GM19239 (cell line): Measurements from ENCODE around the gene CFH.
"Not testable (repeated sequence)": the region's sequence is repeated elsewhere in the genome, so short reads cannot be mapped to it uniquely, and the experiment has no call there.

ENCODE experiments used
- DNase-seq: peaks from one replicate; pipeline ENCODE4 v3.0.0; 2011; ENCODE audit warnings: low spot score; ENCODE audit not compliant: insufficient read length
- FAIRE-seq: peaks from 2 replicates; lab custom pipeline; 2011; peaks lifted over from hg19 to GRCh38; lab: Jason Lieb, UNC

The CFH gene

DNA sequence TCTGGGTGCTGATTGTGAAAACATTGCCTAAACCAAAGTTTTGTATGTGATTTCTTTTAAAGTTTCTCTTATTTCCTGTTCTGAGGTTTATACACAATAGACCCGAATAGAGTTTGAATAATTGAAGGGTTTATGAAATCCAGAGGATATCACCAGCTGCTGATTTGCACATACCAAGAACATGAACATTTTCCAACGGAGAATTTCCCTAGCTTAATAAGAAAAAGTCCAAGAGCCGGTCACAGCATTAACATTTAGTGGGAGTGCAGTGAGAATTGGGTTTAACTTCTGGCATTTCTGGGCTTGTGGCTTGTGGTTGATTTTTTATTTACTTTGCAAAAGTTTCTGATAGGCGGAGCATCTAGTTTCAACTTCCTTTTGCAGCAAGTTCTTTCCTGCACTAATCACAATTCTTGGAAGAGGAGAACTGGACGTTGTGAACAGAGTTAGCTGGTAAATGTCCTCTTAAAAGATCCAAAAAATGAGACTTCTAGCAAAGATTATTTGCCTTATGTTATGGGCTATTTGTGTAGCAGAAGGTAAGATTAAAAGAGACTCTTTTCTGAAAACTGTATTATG is at the start of gene CFH:
TSS of gene CFH (plus strand) at position 407 of the 579 bp plus-strand sequence. CDS start at position 482, 75 bp downstream.
- DNase-seq: no peak
- no peak for FAIRE-seq

DNA sequence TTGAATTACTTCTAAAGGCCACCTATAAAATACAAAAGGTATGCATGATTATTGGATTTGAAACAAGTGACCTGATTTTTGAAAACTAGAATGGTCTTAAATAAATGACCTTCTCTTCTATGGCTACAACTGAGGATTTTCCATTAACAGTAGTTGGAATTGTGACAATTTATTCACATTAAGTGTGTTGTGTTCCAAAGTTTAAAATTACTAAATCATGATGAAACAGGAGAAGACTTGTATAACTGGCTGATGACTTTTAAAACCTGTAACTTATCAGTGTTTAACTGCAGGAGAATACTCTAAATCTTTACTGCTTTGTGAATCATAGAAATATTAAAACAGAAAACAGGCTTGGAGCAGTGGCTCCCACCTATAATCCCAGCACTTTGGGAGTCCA is 48.2 kb upstream of the CFH start:
- FAIRE-seq: no peak

DNA sequence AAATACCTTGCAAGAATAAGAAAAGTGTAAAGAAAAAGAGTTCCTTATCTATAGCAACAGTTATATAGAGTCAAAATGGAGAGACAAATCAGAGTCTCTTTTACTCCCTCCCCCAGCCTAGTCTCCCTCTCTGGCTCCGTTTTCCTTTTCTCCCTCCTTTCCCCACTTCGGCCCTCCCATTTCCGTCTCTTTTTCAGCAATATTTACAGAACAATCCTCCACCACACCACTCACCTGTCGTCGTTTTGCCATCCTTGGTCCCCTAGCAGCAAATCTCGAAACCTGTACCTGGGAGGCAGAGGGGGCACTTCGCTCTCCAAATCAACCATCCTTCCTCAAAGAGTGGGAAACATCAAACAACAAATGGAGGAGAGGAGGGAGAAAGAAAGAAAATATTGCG is 43.9 kb upstream of the CFH start:
- DNase-seq (no peak), FAIRE-seq (no peak)

More for the DNA sequence above, 48.2 kb upstream of the CFH start:
- DNase-seq: no peak

- FAIRE-seq (no peak), DNase-seq (no peak)
These were observed 43.2 kb upstream of the CFH start, which contains the start of gene KCNT2 for GRCh38 chr1:196608390-196609369. TSS of gene KCNT2 (minus strand) at chr1:196608440. CDS start at chr1:196608309, 131 bp downstream.

GRCh38 chr1:196609370-196609737 is 42.5 kb upstream of the CFH start:
- FAIRE-seq (no peak), DNase-seq (no peak)

GRCh38 chr1:196611873-196612272 is 40.0 kb upstream of the CFH start:
- FAIRE-seq: no peak
- DNase-seq: no peak

GRCh38 chr1:196619721-196620120 is 32.1 kb upstream of the CFH start:
- DNase-seq (no peak), FAIRE-seq (no peak)

DNA sequence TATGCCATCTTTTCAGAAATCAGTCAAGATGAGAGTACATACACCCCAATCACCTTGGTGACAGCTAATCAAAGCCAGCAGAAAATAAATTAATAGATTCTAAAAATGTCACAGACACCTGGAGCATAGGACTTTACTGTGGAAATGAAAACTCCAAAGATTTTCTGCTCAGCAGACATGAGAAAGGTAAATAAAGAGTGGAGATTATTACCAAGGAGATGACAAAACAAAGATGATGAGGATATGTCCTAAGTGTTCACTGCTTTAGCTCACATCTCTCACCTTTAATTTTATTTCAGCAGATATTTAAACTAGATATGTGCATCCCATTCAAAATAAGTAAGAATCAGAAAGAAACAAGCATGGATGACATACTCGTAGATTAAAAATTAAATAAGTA is 28.8 kb upstream of the CFH start:
- FAIRE-seq: no peak
- no peak for DNase-seq

GRCh38 chr1:196628838-196629237 is 23.0 kb upstream of the CFH start:
- FAIRE-seq (no peak), DNase-seq (no peak)

DNA sequence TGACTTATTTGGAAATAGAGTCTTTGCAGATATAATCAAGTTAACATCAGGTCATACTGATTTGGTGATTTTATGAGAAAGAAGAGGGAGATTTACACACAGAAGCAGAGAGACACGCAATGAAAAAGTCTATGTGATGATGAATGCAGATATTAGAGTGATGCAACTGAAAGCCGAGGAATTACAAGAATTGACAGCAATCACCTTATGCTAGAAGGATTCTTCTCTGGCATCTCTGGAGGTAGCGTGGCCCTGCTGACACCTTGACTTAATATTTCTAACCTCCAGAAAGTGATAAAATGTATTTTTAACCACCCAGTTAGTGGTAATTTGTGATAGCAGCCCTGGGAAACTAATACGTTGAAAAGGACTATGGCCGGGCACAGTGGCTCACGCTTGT is 14.2 kb upstream of the CFH start:
- DNase-seq: no peak
- FAIRE-seq: no peak

DNA sequence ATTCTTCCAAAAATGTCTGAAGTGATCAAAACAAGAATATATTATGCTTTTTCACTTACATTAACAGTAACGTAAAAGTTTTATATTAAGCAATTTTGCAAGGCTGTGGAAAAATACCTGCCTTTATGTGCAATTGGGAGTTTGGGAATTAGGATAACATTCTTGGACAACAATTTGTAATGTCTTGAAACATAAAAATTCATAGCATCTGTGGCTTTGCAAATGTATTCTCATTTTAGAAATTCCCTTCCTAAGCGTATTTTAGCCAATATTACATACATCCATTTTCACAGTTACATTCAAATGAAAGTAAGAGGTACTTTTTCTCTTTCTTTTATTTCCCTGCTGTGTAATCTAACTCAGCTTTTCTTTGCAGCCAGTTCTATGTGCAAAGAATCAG is 13.4 kb upstream of the CFH start:
- DNase-seq (no peak), FAIRE-seq (no peak)

GRCh38 chr1:196639291-196639690 is 12.6 kb upstream of the CFH start:
- FAIRE-seq, DNase-seq: not testable (repeated sequence)

GRCh38 chr1:196640976-196641375 is 10.9 kb upstream of the CFH start:
- DNase-seq (no peak), FAIRE-seq (no peak)

DNA sequence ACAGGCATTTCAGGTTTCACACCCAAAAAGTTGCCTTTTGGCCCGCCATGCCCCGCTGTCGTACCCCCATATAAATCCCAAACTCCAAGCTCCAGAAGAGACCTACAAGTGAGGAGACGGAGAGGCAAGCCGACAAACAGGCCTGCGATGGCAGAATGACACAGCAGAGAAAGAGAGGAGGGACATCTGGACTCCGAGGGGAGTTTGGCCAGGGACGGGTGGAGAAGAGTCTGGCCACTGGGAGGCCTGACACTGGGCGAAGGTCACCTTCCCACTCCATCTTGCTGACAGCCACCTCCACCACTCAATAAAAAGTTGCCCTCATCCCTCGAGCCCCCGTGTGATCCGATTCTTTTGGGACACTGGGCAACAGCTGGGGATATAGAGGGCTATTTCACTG is 1.9 kb upstream of the CFH start:
- FAIRE-seq (no peak), DNase-seq (no peak)

GRCh38 chr1:196650403-196650802 is 1.4 kb upstream of the CFH start:
- DNase-seq (no peak), FAIRE-seq (no peak)

- no peak for FAIRE-seq
These were observed 764 bp upstream of the CFH start for GRCh38 chr1:196651079-196651478.

DNA sequence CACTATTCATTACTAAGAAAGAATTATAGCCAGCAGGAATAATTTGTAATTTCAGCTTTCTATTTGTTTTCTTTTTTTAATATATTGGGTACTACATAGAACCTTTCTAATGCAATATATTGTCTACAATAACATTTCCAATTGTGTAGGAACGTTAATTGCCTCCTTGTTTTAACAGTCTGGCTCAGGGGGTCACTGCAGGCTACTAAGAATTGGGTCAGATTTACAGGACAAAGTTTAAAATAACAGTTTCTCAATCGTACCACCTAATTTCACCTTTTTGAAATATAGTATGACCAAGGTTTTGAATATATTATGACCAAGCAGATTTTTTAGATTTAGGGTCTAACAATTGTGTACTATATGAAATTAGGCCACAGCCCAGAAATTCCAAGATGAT is 2.4 kb downstream of the CFH start:
- FAIRE-seq: no peak
- DNase-seq: no peak

More at GRCh38 chr1:196651079-196651478, 764 bp upstream of the CFH start:
- no peak for DNase-seq

DNA sequence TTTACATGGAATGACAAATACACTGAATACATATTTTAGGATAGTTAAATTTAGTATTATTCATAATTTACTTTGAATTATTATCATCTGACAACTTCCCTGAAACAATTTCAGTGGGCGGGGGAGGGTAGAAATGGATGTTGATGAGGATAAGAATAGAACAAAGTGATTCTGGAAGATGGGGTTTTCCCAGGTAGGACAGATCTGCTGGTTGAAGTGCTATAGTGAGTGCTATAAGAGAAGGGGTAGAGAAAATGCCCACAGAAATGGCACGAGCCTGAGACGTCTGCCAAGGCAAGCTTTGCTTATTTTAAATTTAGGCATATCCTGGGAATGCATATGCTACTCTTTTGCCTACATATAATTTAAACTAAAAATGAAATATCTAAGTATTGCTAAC is 3.2 kb downstream of the CFH start:
- no peak for FAIRE-seq

DNA sequence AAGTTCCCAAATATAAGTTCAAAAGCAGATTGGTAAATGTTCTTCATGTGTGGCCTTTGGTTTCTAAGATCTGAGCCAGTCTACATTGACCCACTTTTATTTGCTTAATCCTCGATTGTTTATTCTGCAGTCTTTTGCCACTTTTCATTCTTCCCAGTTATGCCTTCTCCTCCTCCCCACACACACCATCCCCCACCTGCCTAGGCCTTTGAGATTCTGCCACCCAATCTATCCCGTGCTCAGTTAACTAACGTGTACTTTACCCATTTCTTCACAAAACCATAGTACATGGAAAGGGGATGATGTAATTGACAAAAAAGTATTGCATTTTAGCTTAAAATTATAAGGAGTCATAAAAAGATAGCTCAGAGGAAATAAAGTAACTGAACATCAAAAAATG is 3.7 kb downstream of the CFH start:
- no peak for DNase-seq
- no peak for FAIRE-seq

More for the DNA sequence above, 3.2 kb downstream of the CFH start:
- no peak for DNase-seq

GRCh38 chr1:196659471-196659870 is 7.6 kb downstream of the CFH start:
- FAIRE-seq: no peak
- DNase-seq: no peak

DNA sequence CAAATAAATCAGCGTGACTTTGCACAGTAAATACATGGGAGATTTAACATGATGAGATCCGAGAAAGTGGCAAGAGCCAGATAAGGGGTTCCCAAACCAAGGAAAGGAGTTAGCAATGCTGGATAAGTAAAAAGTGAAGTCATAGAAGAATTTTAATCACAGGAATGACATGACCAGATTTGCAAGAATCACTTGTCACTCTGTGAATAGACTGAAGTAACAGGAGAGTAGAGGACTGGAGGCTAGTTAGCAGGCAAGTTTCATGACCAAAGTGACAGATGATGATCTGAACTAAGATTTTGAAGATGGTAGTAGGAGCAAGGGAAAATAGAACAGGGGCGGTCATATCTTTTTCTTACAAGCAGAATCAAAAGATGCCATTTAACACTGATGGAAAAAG is 8.4 kb downstream of the CFH start:
- no peak for DNase-seq
- no peak for FAIRE-seq
